Right hindlimb (tissue), 1 donor: ENCODE measurements around the gene ANKRD65.
"Not testable (repeated sequence)": the region's sequence is repeated elsewhere in the genome, so short reads cannot be mapped to it uniquely, and the experiment has no call there.

Experiments used
- DNase-seq: peaks from one replicate; pipeline ENCODE4 v3.0.0-alpha.2; 2018

ANKRD65 gene

GRCh38 chr1:1393014-1393413 is 28.1 kb downstream of the ANKRD65 start:
- no peak for DNase-seq

DNA sequence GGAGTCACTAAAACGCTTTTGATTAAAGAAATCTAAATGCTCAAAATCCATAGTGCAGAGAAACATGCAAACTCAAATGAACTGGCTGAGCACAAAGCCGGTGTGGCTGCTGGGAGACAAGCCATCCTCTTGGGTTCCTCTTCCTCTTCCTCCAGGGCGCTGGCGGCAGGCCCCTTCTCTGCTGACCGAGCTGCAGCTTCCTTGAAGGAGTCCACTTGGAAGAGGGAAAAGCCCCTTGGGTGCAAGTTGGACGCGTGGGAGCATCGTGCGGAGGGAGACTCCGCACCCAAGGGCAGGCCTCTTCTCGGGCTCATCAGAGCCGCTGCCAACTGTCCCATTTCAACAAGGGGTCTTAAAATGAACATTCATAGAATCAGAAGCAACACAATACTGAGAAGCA is 29.9 kb downstream of the ANKRD65 start:
- no peak for DNase-seq

- no peak for DNase-seq
These were observed 30.4 kb downstream of the ANKRD65 start for GRCh38 chr1:1390675-1391074.

DNA sequence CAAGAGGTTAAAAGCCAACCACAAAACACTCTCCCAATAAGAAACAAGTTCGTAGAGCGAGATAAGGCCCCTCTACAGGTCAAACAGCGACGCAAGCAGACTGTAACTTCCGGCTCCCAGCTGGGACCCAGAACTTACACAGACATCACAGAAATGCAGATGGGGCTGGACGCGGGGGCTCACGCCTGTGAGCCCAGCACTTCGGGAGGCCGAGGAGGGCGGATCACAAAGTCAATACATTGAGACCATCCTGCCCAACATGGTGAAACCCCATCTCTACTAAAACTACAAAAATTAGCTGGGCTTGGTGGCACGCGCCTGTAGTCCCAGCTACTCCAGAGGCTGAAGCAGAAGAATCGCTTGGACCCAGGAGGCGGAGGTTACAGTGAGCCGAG is 33.0 kb downstream of the ANKRD65 start:
- no peak for DNase-seq

DNA sequence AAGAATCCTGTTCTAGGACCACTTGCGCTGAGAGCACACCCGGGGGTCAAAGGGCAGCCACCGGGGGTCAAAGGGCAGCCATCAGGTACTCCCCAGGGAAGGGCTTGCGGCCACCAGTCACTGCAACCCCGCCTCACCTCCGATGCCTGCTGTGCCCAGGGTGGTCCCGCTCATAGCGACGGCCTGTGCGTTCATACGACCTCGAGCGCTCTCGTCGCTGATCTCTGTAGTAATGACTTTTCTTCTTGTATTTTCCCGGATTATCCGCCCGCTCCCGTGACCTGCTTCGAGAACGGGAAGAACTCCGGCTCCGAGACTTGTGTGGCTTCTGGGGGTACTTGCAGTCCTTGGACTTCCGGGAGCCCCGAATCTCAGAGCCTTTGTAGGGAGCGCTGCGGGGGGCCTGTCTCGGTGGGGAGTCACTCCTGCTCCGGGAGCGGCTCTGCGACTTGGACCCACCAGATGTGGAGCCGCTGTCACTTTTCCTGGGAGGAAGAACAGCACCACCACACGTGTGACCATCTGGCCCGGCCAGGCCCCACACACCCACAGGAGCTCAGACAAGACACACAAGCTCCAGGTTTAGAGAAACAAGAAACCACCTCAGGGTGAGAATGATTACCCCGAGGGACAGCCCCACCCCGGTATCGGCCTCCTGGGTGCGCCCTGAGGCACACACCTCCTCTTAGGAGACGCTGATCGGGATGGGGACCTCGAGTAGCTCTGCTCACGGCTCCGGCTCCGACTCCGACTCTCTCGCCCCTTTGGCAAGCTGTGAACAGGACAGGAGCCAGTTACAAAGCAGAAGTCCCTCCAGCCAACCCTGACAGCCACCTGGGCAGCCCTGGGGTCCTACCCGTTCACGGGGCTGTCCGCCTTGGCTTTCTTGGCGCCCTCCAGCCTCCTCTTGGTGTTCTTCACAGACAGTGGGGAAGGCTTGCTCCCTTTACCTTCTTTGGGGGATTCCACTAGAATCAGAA is 33.7 kb downstream of the ANKRD65 start:
- no peak for DNase-seq

DNA sequence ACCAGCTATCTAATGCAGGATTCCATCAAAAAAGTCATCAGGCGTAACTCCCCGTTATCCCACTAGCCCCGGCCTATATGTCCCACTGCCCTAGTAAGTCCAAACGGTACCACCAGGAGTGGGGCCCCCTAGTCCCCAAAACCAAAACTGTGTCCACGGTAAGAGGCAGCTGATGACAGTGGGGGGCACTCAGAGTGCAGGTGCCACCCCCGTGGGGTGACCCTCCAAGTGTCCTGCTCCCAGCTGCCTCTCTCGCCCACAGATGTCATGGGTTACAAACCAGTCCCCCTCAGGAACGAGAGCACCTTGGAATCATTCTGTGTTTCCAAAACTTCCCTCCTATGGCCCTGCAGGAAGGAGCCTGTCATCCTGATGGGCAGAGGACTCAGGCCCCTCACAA is 35.1 kb downstream of the ANKRD65 start:
- no peak for DNase-seq

DNA sequence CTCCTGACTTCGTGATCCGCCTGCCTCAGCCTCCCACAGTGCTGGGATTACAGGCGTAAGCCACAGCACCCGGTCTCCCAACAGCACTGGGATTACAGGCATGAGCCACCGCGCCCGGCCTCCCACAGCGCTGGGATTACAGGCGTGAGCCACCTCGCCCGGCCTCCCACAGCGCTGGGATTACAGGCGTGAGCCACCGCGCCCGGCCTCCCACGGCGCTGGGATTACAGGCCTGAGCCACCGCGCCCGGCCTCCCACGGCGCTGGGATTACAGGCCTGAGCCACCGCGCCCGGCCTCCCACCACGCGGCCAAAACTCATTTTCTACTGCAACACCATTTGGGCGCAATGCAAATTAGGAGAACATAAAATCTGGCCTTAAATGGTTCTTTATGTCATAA is 35.7 kb downstream of the ANKRD65 start:
- not testable (repeated sequence) for DNase-seq

- no peak for DNase-seq
These were observed 39.8 kb downstream of the ANKRD65 start for GRCh38 chr1:1381294-1381693.

- no peak for DNase-seq
These were observed 40.2 kb downstream of the ANKRD65 start for GRCh38 chr1:1380860-1381259.

GRCh38 chr1:1377540-1378205 is 43.4 kb downstream of the ANKRD65 start:
- no peak for DNase-seq

GRCh38 chr1:1376551-1377226 is 44.4 kb downstream of the ANKRD65 start:
- DNase-seq: no peak

DNA sequence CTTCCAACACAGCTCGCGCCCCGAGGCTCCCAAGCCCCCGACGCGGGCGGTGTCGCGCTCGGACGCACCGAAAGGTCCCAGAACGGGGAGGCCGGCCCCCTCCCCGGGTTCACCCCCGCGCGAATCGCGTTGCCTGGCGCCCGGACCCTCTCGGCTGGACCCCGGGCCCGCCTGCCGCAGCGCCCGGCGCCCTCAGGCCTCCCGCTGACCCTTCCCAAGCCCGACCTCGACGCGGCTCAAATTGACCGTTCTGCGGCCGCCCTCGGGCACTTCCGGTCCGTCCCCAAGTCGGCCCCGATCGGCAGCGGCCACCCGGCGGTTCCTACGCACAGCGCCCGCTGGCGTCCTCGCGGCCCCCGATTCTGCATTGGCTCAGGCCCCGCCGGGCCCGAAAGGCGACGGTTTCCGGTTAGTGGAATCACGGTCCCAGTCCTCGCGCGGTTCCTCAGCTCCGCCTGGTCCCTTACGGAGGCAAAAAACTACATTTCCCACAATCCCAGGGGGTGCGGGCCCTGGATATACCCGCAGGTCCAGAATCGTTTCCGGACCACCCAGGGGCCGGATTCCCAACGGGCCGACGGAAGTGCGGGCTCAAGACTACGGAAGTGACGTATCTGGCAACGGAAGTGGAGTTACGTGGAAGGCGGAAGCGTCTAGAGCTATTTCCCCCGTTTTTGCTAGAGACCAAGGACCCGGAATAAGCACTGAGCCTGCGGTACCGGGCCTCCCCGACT is 46.0 kb downstream of the ANKRD65 start, which contains the start of gene AURKAIP1:
Gene AURKAIP1 (minus strand): TSS at position 279 of the 734 bp plus-strand sequence. CDS start 451 bp downstream, outside the sequence.
- DNase-seq: peak; percentile 99

DNA sequence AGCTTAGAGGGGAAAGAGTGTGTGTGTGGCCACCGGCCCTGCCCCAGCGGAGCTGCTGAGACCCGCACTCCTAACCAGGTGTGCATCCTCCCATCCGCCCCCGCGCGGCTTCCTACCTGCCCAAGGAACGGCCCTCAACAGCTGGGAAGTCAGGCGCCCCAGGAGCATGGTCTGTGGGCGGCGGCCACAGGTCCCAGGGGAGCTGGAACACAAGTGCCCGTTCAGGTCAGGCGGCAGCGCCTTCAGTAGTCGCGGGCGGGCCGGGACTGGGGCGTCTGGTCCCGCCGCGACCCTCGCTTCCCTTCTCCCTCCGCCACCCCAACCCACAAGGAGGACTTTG is 46.5 kb downstream of the ANKRD65 start:
- no peak for DNase-seq

- DNase-seq: peak; percentile 28
These were observed 47.1 kb downstream of the ANKRD65 start for GRCh38 chr1:1373815-1374588.

DNA sequence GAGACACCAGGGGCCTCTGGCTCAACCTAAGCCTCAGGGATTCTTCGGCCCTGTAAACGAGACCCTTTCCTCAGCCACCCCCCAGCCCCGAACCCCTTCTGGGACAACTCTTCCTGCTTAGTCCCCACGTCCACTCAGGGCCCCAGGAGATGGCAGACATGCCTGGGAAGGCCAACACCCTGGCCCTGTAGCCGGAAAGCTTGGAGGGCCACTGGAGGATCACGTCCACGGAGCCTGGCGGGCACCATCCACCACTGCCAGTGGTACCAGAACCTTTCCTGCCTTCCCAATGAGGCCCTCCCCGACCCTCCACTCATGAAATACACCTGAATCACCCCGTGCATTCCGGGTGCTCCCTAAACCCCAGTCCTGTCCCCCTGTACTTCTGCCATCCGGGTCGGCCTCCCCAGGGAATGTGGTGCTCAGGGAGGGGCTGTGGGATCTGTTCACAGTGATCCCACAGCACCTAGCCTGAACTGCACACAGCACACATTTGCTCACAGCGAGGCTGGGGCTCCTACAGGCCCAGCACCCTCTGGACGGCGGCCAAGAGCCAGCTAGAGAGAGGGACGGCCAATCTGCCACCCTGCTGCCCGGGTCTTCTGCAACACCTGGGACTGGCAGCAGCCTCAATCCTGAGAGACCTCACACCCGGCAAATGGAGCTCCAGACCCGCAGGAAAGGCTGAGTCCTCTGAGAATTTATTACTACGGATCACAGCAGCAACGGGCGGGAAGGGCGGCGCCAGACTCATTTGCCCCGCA is 47.8 kb downstream of the ANKRD65 start:
- DNase-seq: peak; percentile 29

- DNase-seq: peak; percentile 79
These were observed 49.0 kb downstream of the ANKRD65 start for GRCh38 chr1:1371746-1372711.

DNA sequence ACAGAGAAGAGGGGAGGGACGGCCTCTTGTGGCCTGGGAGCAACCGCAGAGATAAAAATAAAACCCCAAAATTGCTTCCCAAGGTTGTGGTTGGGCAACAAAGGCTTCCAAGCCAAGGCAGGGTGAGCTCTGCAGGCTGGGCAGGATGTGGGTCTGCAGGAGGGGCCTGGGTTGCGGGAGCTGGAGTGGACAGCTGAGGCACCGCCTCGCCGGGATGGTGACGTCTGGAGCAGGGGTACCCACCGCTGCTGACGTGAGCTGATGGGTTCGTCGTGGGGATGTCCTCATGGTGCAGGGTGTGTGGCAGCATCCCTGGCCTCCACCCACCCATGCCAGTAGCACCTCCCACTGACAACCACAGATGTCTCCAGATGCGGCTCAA is 49.7 kb downstream of the ANKRD65 start:
- peak; percentile 70 for DNase-seq

- no peak for DNase-seq
These were observed 50.2 kb downstream of the ANKRD65 start for GRCh38 chr1:1370771-1371300.

DNA sequence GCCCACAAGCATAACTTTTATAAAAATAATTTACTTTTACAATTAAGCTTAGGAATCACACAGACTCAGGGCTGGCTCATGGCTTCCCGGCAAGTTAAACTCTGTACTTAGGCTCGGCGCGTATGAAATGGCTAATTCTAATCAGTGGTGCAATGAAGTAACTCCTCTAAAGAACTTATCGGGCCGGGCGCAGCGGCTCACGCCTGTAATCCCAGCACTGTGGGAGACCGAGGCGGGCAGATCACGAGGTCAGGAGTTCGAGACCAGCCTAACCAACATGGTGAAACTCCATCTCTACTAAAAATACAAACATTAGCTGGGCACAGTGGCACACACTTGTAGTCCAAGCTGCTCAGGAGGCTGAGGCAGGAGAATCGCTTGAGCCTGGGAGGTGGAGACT is 51.0 kb downstream of the ANKRD65 start:
- DNase-seq: not testable (repeated sequence)
